ENCODE results near the gene KIF19. TPM values are rescaled to one million over a fixed set of nuclear protein-coding genes. Genes with fewer than 3 reads are reported as not detected.

Gene KIF19
- polyA plus RNA-seq, 3 donors: not detected

DNA sequence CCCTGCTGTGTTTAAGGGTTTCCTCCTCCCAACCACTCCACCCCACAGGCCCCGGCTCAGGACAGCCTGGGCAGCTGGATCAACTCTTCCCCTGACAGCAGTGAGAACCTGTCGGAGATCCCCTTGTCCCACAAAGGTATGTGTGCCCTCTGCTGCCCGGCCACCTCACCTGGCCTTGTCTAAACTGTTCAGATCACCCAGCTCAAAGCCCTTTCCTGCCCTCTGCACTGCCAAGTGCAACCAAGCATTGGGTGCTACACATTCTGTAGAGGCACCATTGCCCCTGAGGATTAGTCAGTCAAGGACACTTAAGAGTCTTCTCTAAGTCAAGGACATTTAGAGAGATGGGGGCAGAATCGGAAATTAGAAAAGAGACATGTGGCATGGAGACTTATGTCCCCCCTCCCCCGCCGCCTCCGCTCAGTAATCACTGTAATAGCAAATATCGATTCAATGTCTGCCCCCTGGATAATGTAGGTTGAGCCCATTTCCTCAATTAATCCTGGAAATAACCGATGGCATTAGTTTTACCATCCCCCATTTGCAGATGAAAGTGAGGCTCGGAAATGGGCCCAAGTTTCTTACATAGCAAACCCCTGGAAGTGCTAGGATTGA is 27.5 kb downstream of the KIF19 start:
- WGBS (ENCODE audit: insufficient coverage): 97% methylated on average over 7 of the region's 10 CpGs
- Histone ChIP-seq H2AFZ (ENCODE audit: insufficient read depth, low read depth, low read length, poor library complexity, severe bottlenecking) (no peak overlapping the region), H3K9me3 (replicated peaks in 1 of 2; ENCODE audit: control insufficient read depth in 1 of 2, insufficient read depth in 1 of 2, low read length in 2 of 2) (peaks cover 0 to 19% of the 10 kb centered on the region in 2 donors), H3K4me3 (replicated peaks in 1 of 3; ENCODE audit: low read depth in 2 of 3, low read length in 3 of 3) (no peak overlapping the region), H3K36me3 (replicated peaks in 1 of 2; ENCODE audit: control insufficient read depth in 1 of 2, insufficient read depth in 2 of 2, low read length in 2 of 2) (no peaks in the 10 kb centered on the region), H3K4me2 (replicated peaks; ENCODE audit: extremely low read depth, low read length, poor library complexity, severe bottlenecking) (no peak overlapping the region), H3K27ac (ENCODE audit: low read depth in 1 of 2, low read length in 2 of 2) (no peak overlapping the region), H4K20me1 (ENCODE audit: insufficient read depth, low read length) (no peaks in the 10 kb centered on the region), H3K27me3 (ENCODE audit: control insufficient read depth in 2 of 2, insufficient read depth in 2 of 2, low read length in 2 of 2) (peaks cover 34 to 76% of the 10 kb centered on the region in 2 donors), H3K79me2 (ENCODE audit: insufficient read depth, low read length) (no peaks in the 10 kb centered on the region), H3K9ac (ENCODE audit: insufficient read depth, low read length, poor library complexity, severe bottlenecking) (no peak overlapping the region), H3K4me1 (ENCODE audit: control insufficient read depth in 1 of 2, insufficient read depth in 2 of 2, low read length in 2 of 2) (peaks cover 0 to 18% of the 10 kb centered on the region in 2 donors)
- H3K4me3 Mint-ChIP-seq: peak overlapping the region in 1 of 2 donors; percentile 69
- TF ChIP-seq, protein P1, sequence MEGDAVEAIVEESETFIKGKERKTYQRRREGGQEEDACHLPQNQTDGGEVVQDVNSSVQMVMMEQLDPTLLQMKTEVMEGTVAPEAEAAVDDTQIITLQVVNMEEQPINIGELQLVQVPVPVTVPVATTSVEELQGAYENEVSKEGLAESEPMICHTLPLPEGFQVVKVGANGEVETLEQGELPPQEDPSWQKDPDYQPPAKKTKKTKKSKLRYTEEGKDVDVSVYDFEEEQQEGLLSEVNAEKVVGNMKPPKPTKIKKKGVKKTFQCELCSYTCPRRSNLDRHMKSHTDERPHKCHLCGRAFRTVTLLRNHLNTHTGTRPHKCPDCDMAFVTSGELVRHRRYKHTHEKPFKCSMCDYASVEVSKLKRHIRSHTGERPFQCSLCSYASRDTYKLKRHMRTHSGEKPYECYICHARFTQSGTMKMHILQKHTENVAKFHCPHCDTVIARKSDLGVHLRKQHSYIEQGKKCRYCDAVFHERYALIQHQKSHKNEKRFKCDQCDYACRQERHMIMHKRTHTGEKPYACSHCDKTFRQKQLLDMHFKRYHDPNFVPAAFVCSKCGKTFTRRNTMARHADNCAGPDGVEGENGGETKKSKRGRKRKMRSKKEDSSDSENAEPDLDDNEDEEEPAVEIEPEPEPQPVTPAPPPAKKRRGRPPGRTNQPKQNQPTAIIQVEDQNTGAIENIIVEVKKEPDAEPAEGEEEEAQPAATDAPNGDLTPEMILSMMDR (IDR thresholded peaks at IDR 0.05): no peak
- DNase-seq: no peak
- H3K27ac Mint-ChIP-seq: no peak overlapping the region
- intact Hi-C loops (cut with micrococcal nuclease): loop anchor here (5.0 to 10.0 kb wide), 2 partner anchors 49 to 141 kb away; partner anchors contain the start of gene TTYH2 (in 1 of the 2)
- H3K36me3 Mint-ChIP-seq: peaks cover 0 to 3% of the 10 kb centered on the region in 2 donors
- peaks cover 0 to 10% (median 3%) of the 10 kb centered on the region in 7 donors for H3K9me3 Mint-ChIP-seq
- H3K4me1 Mint-ChIP-seq: peaks cover 11% of the 10 kb centered on the region
- H3K27me3 Mint-ChIP-seq (ENCODE audit: low read depth in 3 of 3): peaks cover 70 to 87% (median 78%) of the 10 kb centered on the region in 3 donors

DNA sequence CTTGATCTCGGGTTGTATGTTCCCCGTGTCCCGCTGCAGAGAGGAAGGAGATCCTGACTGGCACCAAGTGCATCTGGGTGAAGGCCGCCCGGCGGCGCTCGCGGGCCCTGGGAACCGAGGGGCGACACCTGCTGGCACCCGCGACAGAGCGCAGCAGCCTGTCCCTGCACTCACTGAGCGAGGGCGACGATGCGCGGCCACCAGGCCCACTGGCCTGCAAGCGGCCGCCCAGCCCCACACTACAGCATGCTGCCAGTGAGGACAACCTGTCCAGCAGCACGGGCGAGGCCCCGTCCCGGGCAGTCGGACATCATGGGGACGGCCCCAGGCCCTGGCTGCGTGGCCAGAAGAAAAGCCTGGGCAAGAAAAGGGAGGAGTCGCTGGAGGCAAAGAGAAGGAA is 28.1 kb downstream of the KIF19 start:
- Mint-ChIP-seq H3K9me3 (peaks cover 0 to 10% (median 3%) of the 10 kb centered on the region in 7 donors), H3K36me3 (peaks cover 0 to 4% of the 10 kb centered on the region in 2 donors), H3K27ac (no peak overlapping the region), H3K4me3 (peak overlapping the region in 1 of 2 donors; percentile 69), H3K4me1 (peaks cover 11% of the 10 kb centered on the region), H3K27me3 (ENCODE audit: low read depth in 3 of 3) (peaks cover 74 to 92% (median 83%) of the 10 kb centered on the region in 3 donors)
- no peak overlapping the region for H2AFZ ChIP-seq (ENCODE audit: insufficient read depth, low read depth, low read length, poor library complexity, severe bottlenecking)
- no peaks in the 10 kb centered on the region for H3K36me3 ChIP-seq (replicated peaks in 1 of 2; ENCODE audit: control insufficient read depth in 1 of 2, insufficient read depth in 2 of 2, low read length in 2 of 2)
- peak; percentile 48 to 62 (median 49) for DNase-seq
- H3K9ac ChIP-seq (ENCODE audit: insufficient read depth, low read length, poor library complexity, severe bottlenecking): no peak overlapping the region
- intact Hi-C loops (cut with micrococcal nuclease): loop anchor here (5.0 to 10.0 kb wide), 2 partner anchors 49 to 142 kb away; partner anchors contain the start of gene TTYH2 (in 1 of the 2)
- TF ChIP-seq, protein P1 (IDR thresholded peaks at IDR 0.05): peak; percentile 82
- no peak overlapping the region for H3K4me3 ChIP-seq (replicated peaks in 1 of 3; ENCODE audit: low read depth in 2 of 3, low read length in 3 of 3)
- H3K4me1 ChIP-seq (ENCODE audit: control insufficient read depth in 1 of 2, insufficient read depth in 2 of 2, low read length in 2 of 2): peaks cover 0 to 18% of the 10 kb centered on the region in 2 donors
- WGBS (ENCODE audit: insufficient coverage): 11% methylated on average over 27 of the region's 29 CpGs
- no peak overlapping the region for H3K27ac ChIP-seq (ENCODE audit: low read depth in 1 of 2, low read length in 2 of 2)
- H3K9me3 ChIP-seq (replicated peaks in 1 of 2; ENCODE audit: control insufficient read depth in 1 of 2, insufficient read depth in 1 of 2, low read length in 2 of 2): peaks cover 0 to 22% of the 10 kb centered on the region in 2 donors
- H4K20me1 ChIP-seq (ENCODE audit: insufficient read depth, low read length): no peaks in the 10 kb centered on the region
- H3K4me2 ChIP-seq (replicated peaks; ENCODE audit: extremely low read depth, low read length, poor library complexity, severe bottlenecking): no peak overlapping the region
- no peaks in the 10 kb centered on the region for H3K79me2 ChIP-seq (ENCODE audit: insufficient read depth, low read length)
- H3K27me3 ChIP-seq (ENCODE audit: control insufficient read depth in 2 of 2, insufficient read depth in 2 of 2, low read length in 2 of 2): peaks cover 37 to 79% of the 10 kb centered on the region in 2 donors

All from CD14-positive monocyte (primary cell).